GM12878 (cell line): ENCODE results near the gene CAPS. TPM values are rescaled to one million over a fixed set of nuclear protein-coding genes. Genes with fewer than 3 reads are reported as not detected.

Source experiments
- FOXM1 ChIP-seq: IDR thresholded peaks from 2 replicates; pipeline ENCODE4 v1.6.1; 2012; ENCODE audit warnings: low read depth, mild to moderate bottlenecking, inconsistent platforms, low read length, moderate library complexity
- HDAC2 ChIP-seq: fragments of 200-600 bp; sonication (generic); IDR thresholded peaks from 2 replicates; pipeline ENCODE4 v1.6.1; 2017
- MTA3 ChIP-seq: IDR thresholded peaks from 2 replicates; pipeline ENCODE4 v1.6.1; 2012; ENCODE audit warnings: low read length, inconsistent platforms, borderline replicate concordance
- SMC3 ChIP-seq: IDR thresholded peaks from 2 replicates; pipeline ENCODE4 v1.6.1; 2011; ENCODE audit warnings: low read length, improper control_type of control experiment, borderline replicate concordance
- SP1 ChIP-seq: IDR thresholded peaks from one replicate; pipeline ENCODE4 v1.6.1; 2011; ENCODE audit warnings: low read depth, low read length
- TCF7 ChIP-seq: IDR thresholded peaks from 2 replicates; pipeline ENCODE4 v1.6.1; 2014; ENCODE audit warnings: antibody characterized with exemption, borderline replicate concordance
- ZBTB11 ChIP-seq: fragments of 450-650 bp; formaldehyde crosslinking; IDR thresholded peaks from 2 replicates; pipeline ENCODE4 v1.5.0; 2022; ENCODE audit warnings: mild to moderate bottlenecking, missing genetic modification characterization
- ZBTB33 ChIP-seq: fragments of 450-650 bp; IDR thresholded peaks from 2 replicates; pipeline ENCODE4 v1.6.1; 2017; ENCODE audit warnings: mild to moderate bottlenecking
- ZNF592 ChIP-seq: fragments of 450-650 bp; IDR thresholded peaks from 2 replicates; pipeline ENCODE4 v1.6.1; 2017; ENCODE audit warnings: mild to moderate bottlenecking, moderate library complexity
- polyA plus RNA-seq, 11 experiments: library from polyadenylated mRNA; depleted of rRNA in 4 of 11; unstranded in 6 of 11; stranded (reverse) in 5 of 11; fragments of >200 nt; fragmentation: Nextera tagmentation in 4 of 11; fragmentation: Illumina TruSeq in 1 of 11; extraction: Ambion mirVana in 4 of 11; extraction: Trizol in 1 of 11; gene quantifications; 1 replicate in 1 of 11; 2 replicates in 10 of 11; pipeline versions ENCODE4 v1.2.1 to v1.2.3, GENCODE V29; 2011 to 2016; ENCODE audit warnings: inconsistent platforms in 2 of 11, missing spikeins in 2 of 11, low read depth in 1 of 11
- total RNA-seq, 4 experiments: library from RNA; depleted of rRNA in 3 of 4; stranded (reverse); fragments of >200 nt in 3 of 4; fragmentation: Illumina TruSeq in 1 of 4; extraction: Trizol in 1 of 4; gene quantifications; 2 replicates each; pipeline versions ENCODE4 v1.2.1 to v1.2.3, GENCODE V29; 2013 to 2021

Gene CAPS
- total and polyA plus RNA-seq, 10 of the 15 experiments (the other 5 are each of a cell fraction or from before 2014, with no cell fraction given) = 0.09 to 6.9 (median 2.9) TPM

GRCh38 chr19:5904352-5905113, 9.5 kb upstream of the CAPS start, which contains the start of gene VMAC (continued):
- no peak for TF ChIP-seq ZNF592
- TF ChIP-seq SMC3 = no peak
- TF ChIP-seq TCF7 = no peak
- TF ChIP-seq ZBTB11 (CRISPR knock-in tag) = no peak
- TF ChIP-seq MTA3 = no peak
- TF ChIP-seq SP1 = peak; percentile 88
- TF ChIP-seq ZBTB33 = no peak
- TF ChIP-seq FOXM1 = no peak
- no peak for TF ChIP-seq HDAC2
